ENCODE data around the gene WDR91. TPM values are rescaled to one million over a fixed set of nuclear protein-coding genes. Genes with fewer than 3 reads are reported as not detected.
"Not testable (repeated sequence)": the region's sequence is repeated elsewhere in the genome, so short reads cannot be mapped to it uniquely, and the experiment has no call there.

Gene WDR91
- total and polyA plus RNA-seq, 3 experiments from 2014 or later = 5.7 to 27.7 (median 25.1) TPM

GRCh38 chr7:135171581-135172291 lies 39.6 kb downstream of the WDR91 start:
- H3K4me3 ChIP-seq (ENCODE audit: low read length); H3K9me3 Mint-ChIP-seq; H3K27ac ChIP-seq (ENCODE audit: low read depth, low read length); H3K27me3 ChIP-seq (ENCODE audit: insufficient read depth, low read length, poor library complexity, severe bottlenecking); H3K9me3 ChIP-seq (ENCODE audit: low read length); DNase-seq; H3K27me3 Mint-ChIP-seq: not testable (repeated sequence)
- H3K36me3 ChIP-seq (ENCODE audit: insufficient read depth, low read length) = peaks cover 12% of the 10 kb centered on the region
- H3K4me1 Mint-ChIP-seq = peaks cover 34 to 45% (median 44%) of the 10 kb centered on the region in 3 donors
- ChIA-PET POLR2A (interaction anchor here (2.1 to 4.0 kb wide), 2 partner anchors 24 to 40 kb away, joined by 14 to 39 read pairs; partner anchors contain the start of genes TMEM140 and WDR91), CTCF (interaction anchor here (0.6 to 4.4 kb wide), 17 partner anchors 8 to 539 kb away, joined by 3 to 82 read pairs (median 8); partner anchors contain the start of genes AGBL3, BPGM, TMEM140 and WDR91)
- H3K36me3 Mint-ChIP-seq = peaks cover 0 to 27% (median 6%) of the 10 kb centered on the region in 3 donors
- H3K4me1 ChIP-seq (ENCODE audit: insufficient read depth, low read length) = peaks cover 17% of the 10 kb centered on the region
- H3K27ac Mint-ChIP-seq = peak overlapping the region in 7 of 8 donors; percentile 73 to 99 (median 92)
- H3K4me3 Mint-ChIP-seq = peak overlapping the region; percentile 51 to 89 (median 86)

GRCh38 chr7:135170998-135171481 lies 40.3 kb downstream of the WDR91 start:
- Mint-ChIP-seq H3K27ac (peak overlapping the region; percentile 87 to 99 (median 94)), H3K4me3 (peak overlapping the region; percentile 84 to 97 (median 88)), H3K4me1 (peaks cover 36 to 51% (median 49%) of the 10 kb centered on the region in 3 donors), H3K36me3 (peaks cover 0 to 34% (median 5%) of the 10 kb centered on the region in 3 donors)
- not testable (repeated sequence) for H3K27me3 ChIP-seq (ENCODE audit: insufficient read depth, low read length, poor library complexity, severe bottlenecking); H3K27me3 Mint-ChIP-seq; DNase-seq; H3K9me3 Mint-ChIP-seq; H3K9me3 ChIP-seq (ENCODE audit: low read length)
- Histone ChIP-seq H3K27ac (ENCODE audit: low read depth, low read length) (peak overlapping the region; percentile 92), H3K36me3 (ENCODE audit: insufficient read depth, low read length) (peaks cover 19% of the 10 kb centered on the region), H3K4me3 (ENCODE audit: low read length) (peak overlapping the region; percentile 64), H3K4me1 (ENCODE audit: insufficient read depth, low read length) (peaks cover 17% of the 10 kb centered on the region)
- POLR2A ChIA-PET = interaction anchor here (0.6 to 4.0 kb wide), 7 partner anchors 10 to 185 kb away, joined by 3 to 39 read pairs (median 4); partner anchors contain the start of genes AGBL3, TMEM140 and WDR91
- CTCF ChIA-PET = interaction anchor here (0.6 to 4.4 kb wide), 26 partner anchors 9 to 538 kb away, joined by 3 to 82 read pairs (median 4); partner anchors contain the start of genes AGBL3, BPGM, TMEM140 and WDR91

GRCh38 chr7:135170274-135170997 lies 40.9 kb downstream of the WDR91 start, which contains the start of gene CYREN:
CYREN (minus strand) TSS chr7:135170707; CDS start chr7:135168922, 1,785 bp downstream.
- Mint-ChIP-seq H3K27me3 (no peaks in the 10 kb centered on the region), H3K4me1 (peaks cover 39 to 57% (median 54%) of the 10 kb centered on the region in 3 donors), H3K36me3 (peaks cover 0 to 40% (median 2%) of the 10 kb centered on the region in 3 donors), H3K4me3 (peak within 1 kb of the TSS; percentile 86 to 97 (median 89)), H3K9me3 (no peaks in the 10 kb centered on the region), H3K27ac (peak within 1 kb of the TSS; percentile 93 to 99 (median 96))
- CTCF ChIA-PET = interaction anchor here (0.6 to 4.4 kb wide), 30 partner anchors 9 to 536 kb away, joined by 3 to 82 read pairs (median 4); partner anchors contain the start of genes AGBL3, BPGM, TMEM140 and WDR91
- Histone ChIP-seq H3K27me3 (ENCODE audit: insufficient read depth, low read length, poor library complexity, severe bottlenecking) (no peaks in the 10 kb centered on the region), H3K4me3 (ENCODE audit: low read length) (peak within 1 kb of the TSS; percentile 64), H3K27ac (ENCODE audit: low read depth, low read length) (peak within 1 kb of the TSS; percentile 92), H3K4me1 (ENCODE audit: insufficient read depth, low read length) (peaks cover 17% of the 10 kb centered on the region), H3K9me3 (ENCODE audit: low read length) (no peaks in the 10 kb centered on the region), H3K36me3 (ENCODE audit: insufficient read depth, low read length) (peaks cover 25% of the 10 kb centered on the region)
- DNase-seq = peak; percentile 81 to 92 (median 85)
- POLR2A ChIA-PET = interaction anchor here (0.6 to 4.0 kb wide), 9 partner anchors 11 to 1904 kb away, joined by 3 to 39 read pairs (median 4); partner anchors contain the start of genes AGBL3, TMEM140 and WDR91

- POLR2A ChIA-PET = interaction anchor here (0.6 to 4.0 kb wide), 9 partner anchors 9 to 1903 kb away, joined by 3 to 39 read pairs (median 4); partner anchors contain the start of genes AGBL3, BPGM, TMEM140 and WDR91
- H3K36me3 Mint-ChIP-seq = peaks cover 0 to 45% (median 5%) of the 10 kb centered on the region in 3 donors
- H3K27me3 ChIP-seq (ENCODE audit: insufficient read depth, low read length, poor library complexity, severe bottlenecking) = no peaks in the 10 kb centered on the region
- peak overlapping the region; percentile 93 to 99 (median 96) for H3K27ac Mint-ChIP-seq
- no peaks in the 10 kb centered on the region for H3K9me3 ChIP-seq (ENCODE audit: low read length)
- H3K27ac ChIP-seq (ENCODE audit: low read depth, low read length) = peak overlapping the region; percentile 92
- DNase-seq = no peak
- peaks cover 28% of the 10 kb centered on the region for H3K36me3 ChIP-seq (ENCODE audit: insufficient read depth, low read length)
- H3K4me1 Mint-ChIP-seq = peaks cover 41 to 62% (median 54%) of the 10 kb centered on the region in 3 donors
- H3K4me3 ChIP-seq (ENCODE audit: low read length) = peak overlapping the region; percentile 64
- H3K4me1 ChIP-seq (ENCODE audit: insufficient read depth, low read length) = peaks cover 17% of the 10 kb centered on the region
- CTCF ChIA-PET = interaction anchor here (0.8 to 4.4 kb wide), 21 partner anchors 9 to 523 kb away, joined by 3 to 82 read pairs (median 4); partner anchors contain the start of genes AGBL3, BPGM, TMEM140 and WDR91
- H3K4me3 Mint-ChIP-seq = peak overlapping the region; percentile 85 to 97 (median 89)
- H3K27me3 Mint-ChIP-seq = no peaks in the 10 kb centered on the region
- H3K9me3 Mint-ChIP-seq = no peaks in the 10 kb centered on the region
Observed at GRCh38 chr7:135169964-135170273, 41.4 kb downstream of the WDR91 start.

- peaks cover 41 to 66% (median 55%) of the 10 kb centered on the region in 3 donors for H3K4me1 Mint-ChIP-seq
- H3K36me3 ChIP-seq (ENCODE audit: insufficient read depth, low read length) = peaks cover 28% of the 10 kb centered on the region
Observed at GRCh38 chr7:135169141-135169963, 42.0 kb downstream of the WDR91 start.

GRCh38 chr7:135168489-135169140 lies 42.7 kb downstream of the WDR91 start:
- no peaks in the 10 kb centered on the region for H3K9me3 Mint-ChIP-seq
- DNase-seq = peak in 1 of 5 donors; percentile 21
- peaks cover 48 to 74% (median 62%) of the 10 kb centered on the region in 3 donors for H3K4me1 Mint-ChIP-seq
- Histone ChIP-seq H3K36me3 (ENCODE audit: insufficient read depth, low read length) (peaks cover 31% of the 10 kb centered on the region), H3K27me3 (ENCODE audit: insufficient read depth, low read length, poor library complexity, severe bottlenecking) (no peaks in the 10 kb centered on the region), H3K4me3 (ENCODE audit: low read length) (no peak overlapping the region), H3K9me3 (ENCODE audit: low read length) (no peaks in the 10 kb centered on the region), H3K27ac (ENCODE audit: low read depth, low read length) (no peak overlapping the region), H3K4me1 (ENCODE audit: insufficient read depth, low read length) (peaks cover 17% of the 10 kb centered on the region)
- peak overlapping the region; percentile 85 to 97 (median 89) for H3K4me3 Mint-ChIP-seq
- ChIA-PET CTCF (interaction anchor here (0.6 to 4.4 kb wide), 14 partner anchors 8 to 522 kb away, joined by 3 to 82 read pairs (median 9); partner anchors contain the start of genes AGBL3, BPGM, TMEM140 and WDR91), POLR2A (interaction anchor here (0.5 to 4.0 kb wide), 5 partner anchors 8 to 522 kb away, joined by 4 to 39 read pairs (median 7); partner anchors contain the start of genes AGBL3, BPGM and TMEM140)
- H3K27ac Mint-ChIP-seq = peak overlapping the region; percentile 93 to 99 (median 96)
- peaks cover 0 to 58% (median 5%) of the 10 kb centered on the region in 3 donors for H3K36me3 Mint-ChIP-seq
- no peaks in the 10 kb centered on the region for H3K27me3 Mint-ChIP-seq

More at GRCh38 chr7:135169141-135169963, 42.0 kb downstream of the WDR91 start:
- peaks cover 17% of the 10 kb centered on the region for H3K4me1 ChIP-seq (ENCODE audit: insufficient read depth, low read length)
- Mint-ChIP-seq H3K9me3 (no peaks in the 10 kb centered on the region), H3K36me3 (peaks cover 0 to 51% (median 5%) of the 10 kb centered on the region in 3 donors), H3K27me3 (no peaks in the 10 kb centered on the region), H3K27ac (peak overlapping the region; percentile 93 to 99 (median 96)), H3K4me3 (peak overlapping the region; percentile 85 to 97 (median 89))
- peak; percentile 46 to 73 (median 48) for DNase-seq
- H3K9me3 ChIP-seq (ENCODE audit: low read length) = no peaks in the 10 kb centered on the region
- POLR2A ChIA-PET = interaction anchor here (0.5 to 4.0 kb wide), 8 partner anchors 9 to 523 kb away, joined by 3 to 39 read pairs (median 6); partner anchors contain the start of genes AGBL3, BPGM, TMEM140 and WDR91
- H3K27me3 ChIP-seq (ENCODE audit: insufficient read depth, low read length, poor library complexity, severe bottlenecking) = no peaks in the 10 kb centered on the region
- H3K4me3 ChIP-seq (ENCODE audit: low read length) = peak overlapping the region; percentile 64
- CTCF ChIA-PET = interaction anchor here (0.6 to 4.4 kb wide), 19 partner anchors 8 to 523 kb away, joined by 3 to 82 read pairs (median 4); partner anchors contain the start of genes AGBL3, BPGM, TMEM140 and WDR91
- peak overlapping the region; percentile 92 for H3K27ac ChIP-seq (ENCODE audit: low read depth, low read length)

Data from CD8-positive, alpha-beta memory T cell (primary cell).